HG02870 (cell line): Measurements from ENCODE around the gene XIAP.

ENCODE experiments used
- ATAC-seq: cut with Tn5 transposase; IDR thresholded peaks from one replicate; pipeline ENCODE4 v1.9.1; 2021; ENCODE audit warnings: mild to moderate bottlenecking, moderate library complexity; ENCODE audit not compliant: unreplicated experiment

XIAP gene

GRCh38 chrX:123959281-123960063 lies 99.6 kb downstream of the XIAP start:
- ATAC-seq, result no peak

GRCh38 chrX:123960956-123961267 lies 101.1 kb downstream of the XIAP start:
- no peak for ATAC-seq

GRCh38 chrX:123961268-123962005 lies 101.6 kb downstream of the XIAP start, which contains the start of gene STAG2:
TSS of gene STAG2 (plus strand) at chrX:123961706. CDS start at chrX:124022628, 60,922 bp downstream.
- no peak for ATAC-seq

GRCh38 chrX:123962006-123962467 lies 102.2 kb downstream of the XIAP start:
- no peak for ATAC-seq

- peak; percentile 64 for ATAC-seq
These were observed 103.0 kb downstream of the XIAP start for GRCh38 chrX:123962794-123963373.
